ENCODE measurements around the gene ACAD11.

ACAD11 gene

GRCh38 chr3:132659365-132660051 lies at the start of gene ACAD11:
Gene ACAD11 (minus strand): TSS chr3:132659809. CDS start chr3:132659751, 58 bp downstream.
- DNase-seq (ENCODE audit: low read depth): peak; percentile 53

DNA sequence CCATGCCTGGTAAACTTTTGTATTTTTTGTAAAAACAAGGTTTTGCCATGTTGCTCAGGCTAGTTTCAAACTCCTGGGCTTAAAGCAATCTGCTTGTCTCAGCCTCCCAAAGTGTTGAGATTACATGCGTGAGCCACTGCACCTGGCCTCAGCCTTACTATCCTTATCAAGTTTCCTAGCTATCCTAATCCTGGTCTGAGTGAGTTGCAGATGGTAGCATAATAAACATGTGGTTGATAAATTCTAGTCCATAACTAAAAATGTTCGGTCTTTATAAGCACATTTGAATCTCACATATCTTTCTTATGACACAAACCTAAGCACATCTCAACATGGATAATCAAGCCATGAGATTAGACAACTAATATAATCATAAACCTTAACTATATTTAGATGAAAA lies 44.1 kb upstream of the ACAD11 start:
- no peak for DNase-seq (ENCODE audit: low read depth)

- no peak for DNase-seq (ENCODE audit: low read depth)
These were observed 35.8 kb upstream of the ACAD11 start for GRCh38 chr3:132695422-132695821.

DNA sequence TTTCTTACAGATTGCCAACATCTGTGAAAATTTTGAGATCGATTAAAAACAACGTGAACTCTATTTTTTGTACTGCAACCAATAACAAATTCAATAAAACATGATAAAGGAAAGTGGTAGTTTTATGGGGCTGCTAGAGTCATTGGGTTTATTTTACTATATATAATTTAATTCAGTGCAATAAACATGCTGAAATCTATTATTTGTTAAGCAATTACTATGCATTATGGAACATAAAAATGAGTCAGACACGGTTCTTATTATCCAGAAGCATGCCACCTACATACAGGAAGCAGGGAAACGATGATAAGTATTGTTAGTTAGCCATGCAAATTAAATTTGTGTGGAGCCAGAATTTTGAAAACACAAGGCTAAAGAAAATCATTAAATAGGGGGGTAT lies 35.4 kb upstream of the ACAD11 start:
- DNase-seq (ENCODE audit: low read depth): no peak

DNA sequence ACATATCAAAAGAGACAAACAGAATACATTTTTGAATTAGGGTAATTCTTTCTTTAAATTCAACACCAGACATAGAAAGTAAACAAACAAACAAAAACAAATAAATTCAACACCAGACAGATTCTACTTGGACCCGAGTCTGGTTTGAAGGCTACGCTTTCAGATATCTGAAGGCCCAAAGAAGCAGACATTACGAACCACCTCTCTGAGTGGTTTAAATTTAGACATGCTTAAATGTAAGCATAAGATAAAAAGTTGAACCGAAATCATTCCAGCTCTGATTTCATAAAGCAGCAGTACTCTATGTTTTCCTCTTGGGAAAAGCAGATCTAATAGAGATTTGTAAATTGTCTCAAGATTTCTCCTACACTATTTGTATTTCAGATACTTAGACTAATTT lies 30.4 kb upstream of the ACAD11 start:
- no peak for DNase-seq (ENCODE audit: low read depth)

DNA sequence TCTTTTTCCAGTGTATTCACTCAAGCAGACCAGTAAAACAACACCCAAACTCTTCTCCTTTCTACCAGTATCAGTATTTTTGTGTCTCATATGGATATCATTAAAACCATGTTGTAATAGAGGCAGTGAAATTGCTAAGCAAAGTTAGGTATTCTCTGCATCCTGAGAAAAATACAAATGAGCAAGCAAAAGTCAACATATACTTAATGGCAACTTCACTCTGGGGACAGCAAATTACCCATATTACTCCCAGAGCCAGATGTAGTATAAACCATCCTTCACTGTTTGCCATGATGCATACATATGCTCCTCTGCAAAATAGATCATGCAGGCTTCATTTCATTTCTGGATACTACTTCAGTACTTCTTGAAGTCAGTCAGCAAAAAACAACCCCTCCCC lies 22.6 kb upstream of the ACAD11 start:
- no peak for DNase-seq (ENCODE audit: low read depth)

DNA sequence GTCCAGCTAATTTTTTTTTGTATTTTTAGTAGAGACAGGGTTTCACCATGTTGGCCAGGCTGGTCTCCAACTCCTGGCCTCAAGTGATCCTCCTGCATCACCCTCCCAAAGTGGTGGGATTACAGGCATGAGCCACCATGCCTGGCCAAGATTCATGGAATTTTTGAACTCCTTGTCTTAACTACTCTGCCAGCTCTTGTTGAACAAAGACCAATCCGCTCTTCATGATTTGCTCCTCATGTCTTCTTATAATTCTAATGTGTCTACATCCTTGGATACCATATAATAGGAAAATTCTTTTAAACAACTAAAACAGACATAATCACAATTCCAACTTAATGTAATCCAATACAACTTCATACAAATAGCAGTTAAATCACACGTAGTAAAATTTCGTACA lies 21.8 kb upstream of the ACAD11 start:
- DNase-seq (ENCODE audit: low read depth): no peak

GRCh38 chr3:132679911-132680310 lies 20.3 kb upstream of the ACAD11 start:
- DNase-seq (ENCODE audit: low read depth): no peak

DNA sequence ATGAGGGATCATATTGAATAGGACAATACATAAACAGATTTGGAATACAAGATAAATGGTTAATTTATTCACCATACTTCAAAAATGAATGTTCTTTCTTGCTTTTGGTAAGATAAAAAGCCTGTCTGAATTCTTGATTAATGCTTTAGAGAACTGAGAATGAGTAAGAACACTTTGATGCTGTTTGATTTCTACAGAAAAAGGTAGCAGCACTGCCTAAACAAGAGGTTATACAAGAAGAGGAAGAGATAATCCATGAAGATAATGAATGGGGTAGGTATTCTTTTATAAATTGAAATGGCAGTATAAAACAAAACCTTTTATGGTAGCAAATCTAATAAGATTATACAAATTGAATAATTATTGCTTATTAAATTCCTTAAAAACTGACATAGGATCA lies 15.8 kb upstream of the ACAD11 start:
- no peak for DNase-seq (ENCODE audit: low read depth)

- DNase-seq (ENCODE audit: low read depth): no peak
These were observed 9.7 kb upstream of the ACAD11 start for GRCh38 chr3:132669256-132669777.

GRCh38 chr3:132665230-132665745 lies 5.7 kb upstream of the ACAD11 start:
- DNase-seq (ENCODE audit: low read depth): no peak

GRCh38 chr3:132662212-132662611 lies 2.6 kb upstream of the ACAD11 start:
- DNase-seq (ENCODE audit: low read depth): no peak

- no peak for DNase-seq (ENCODE audit: low read depth)
These were observed 1.5 kb upstream of the ACAD11 start for GRCh38 chr3:132661101-132661500.

DNA sequence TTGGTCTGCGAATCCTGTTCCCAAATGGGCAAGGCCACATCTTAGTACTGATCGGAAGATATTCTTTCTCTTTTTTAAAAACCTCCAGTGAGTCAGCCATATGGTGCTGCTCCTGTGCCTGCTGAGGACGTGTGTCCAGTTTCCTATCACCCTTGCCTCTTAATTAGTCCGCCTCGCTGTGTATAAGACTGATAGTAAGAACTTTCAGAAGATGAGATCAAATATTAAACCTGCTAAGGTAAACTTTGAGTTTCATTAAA lies 1.1 kb upstream of the ACAD11 start:
- DNase-seq (ENCODE audit: low read depth): no peak

DNA sequence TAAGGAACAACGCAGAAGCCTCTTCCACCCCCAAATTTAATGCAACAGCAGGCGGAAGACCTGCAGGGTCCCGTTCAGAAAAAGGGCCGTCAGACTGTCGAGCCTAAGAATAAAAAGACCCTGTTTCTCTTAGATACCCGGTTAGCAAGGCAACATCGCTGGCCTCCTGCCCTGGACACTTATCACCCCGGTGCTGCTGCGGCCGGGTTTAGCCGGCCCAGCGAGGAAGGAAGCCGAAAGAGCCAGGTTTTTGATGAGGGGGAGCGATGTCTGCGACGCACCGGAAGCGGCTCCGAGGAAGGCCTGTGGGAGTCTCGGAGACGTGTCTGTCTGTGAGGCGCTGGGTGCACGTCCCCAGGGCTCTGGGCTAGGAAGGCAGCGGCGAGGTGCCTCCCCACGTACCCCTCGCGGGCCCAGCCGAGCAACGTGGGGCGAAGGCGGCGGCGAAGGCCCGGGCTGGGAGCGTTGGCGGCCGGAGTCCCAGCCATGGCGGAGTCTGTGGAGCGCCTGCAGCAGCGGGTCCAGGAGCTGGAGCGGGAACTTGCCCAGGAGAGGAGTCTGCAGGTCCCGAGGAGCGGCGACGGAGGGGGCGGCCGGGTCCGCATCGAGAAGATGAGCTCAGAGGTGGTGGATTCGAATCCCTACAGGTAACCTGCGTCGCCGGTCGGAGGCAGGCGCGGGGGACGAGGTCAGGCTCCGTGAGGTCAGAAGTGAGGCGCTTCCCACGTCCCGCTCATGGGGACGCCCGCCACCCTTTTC lies 622 bp upstream of the ACAD11 start, which contains the start of gene UBA5:
UBA5 (plus strand) TSS at position 278 of the 759 bp plus-strand sequence; CDS start at position 487, 209 bp downstream.
- DNase-seq (ENCODE audit: low read depth): peak; percentile 27

DNA sequence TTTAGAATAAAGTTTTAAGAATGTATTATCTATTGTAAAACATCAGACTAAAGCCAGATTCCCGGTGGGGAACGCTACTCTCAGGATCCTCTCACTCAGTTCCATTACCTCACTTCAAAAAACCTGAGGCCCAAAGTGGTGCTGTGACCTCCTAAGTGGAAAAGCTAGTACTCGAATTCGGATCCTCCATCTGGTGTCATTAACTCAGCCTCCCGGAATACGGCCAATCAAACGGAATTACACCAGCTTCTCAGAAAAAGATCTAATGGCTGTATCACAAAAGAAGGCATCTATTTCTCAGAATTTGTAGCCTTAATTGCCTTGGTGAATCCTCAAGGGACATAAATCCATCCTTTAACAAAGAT lies 627 bp downstream of the ACAD11 start:
- no peak for DNase-seq (ENCODE audit: low read depth)

- no peak for DNase-seq (ENCODE audit: low read depth)
These were observed 1.5 kb downstream of the ACAD11 start for GRCh38 chr3:132657869-132658747.

GRCh38 chr3:132655471-132655870 lies 4.1 kb downstream of the ACAD11 start:
- DNase-seq (ENCODE audit: low read depth): no peak

GRCh38 chr3:132654721-132655120 lies 4.9 kb downstream of the ACAD11 start:
- no peak for DNase-seq (ENCODE audit: low read depth)

GRCh38 chr3:132654190-132654589 lies 5.4 kb downstream of the ACAD11 start:
- DNase-seq (ENCODE audit: low read depth): no peak

DNA sequence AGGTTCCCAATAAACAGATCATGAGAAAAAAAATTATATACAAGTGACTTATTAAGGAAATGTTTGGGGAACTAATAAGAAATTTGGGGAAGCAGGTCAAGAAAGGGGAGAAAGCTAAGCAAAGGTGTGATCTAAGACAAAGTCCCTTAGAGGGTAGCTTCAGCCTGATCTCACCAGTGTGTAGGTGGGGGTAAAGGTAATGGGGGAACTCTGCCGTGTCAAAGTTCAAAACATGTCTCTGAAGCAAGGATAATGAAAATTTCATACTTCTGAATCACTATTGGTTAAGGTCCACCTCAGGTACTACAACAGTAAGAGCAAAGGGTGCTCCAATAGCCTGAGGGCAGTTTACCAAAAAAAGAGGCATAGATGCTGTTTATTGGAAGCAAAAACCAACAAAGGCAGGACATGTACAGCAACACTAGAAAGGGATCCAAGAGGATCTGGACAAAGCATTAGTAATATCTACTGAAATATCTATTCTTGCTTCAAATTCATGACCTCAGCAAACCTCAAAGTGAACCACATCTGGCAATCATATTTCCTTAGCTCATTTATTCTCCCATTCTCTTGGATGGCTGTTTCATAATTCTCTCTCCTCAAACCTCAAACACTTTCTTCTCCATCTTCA lies 6.9 kb downstream of the ACAD11 start:
- DNase-seq (ENCODE audit: low read depth): no peak

DNA sequence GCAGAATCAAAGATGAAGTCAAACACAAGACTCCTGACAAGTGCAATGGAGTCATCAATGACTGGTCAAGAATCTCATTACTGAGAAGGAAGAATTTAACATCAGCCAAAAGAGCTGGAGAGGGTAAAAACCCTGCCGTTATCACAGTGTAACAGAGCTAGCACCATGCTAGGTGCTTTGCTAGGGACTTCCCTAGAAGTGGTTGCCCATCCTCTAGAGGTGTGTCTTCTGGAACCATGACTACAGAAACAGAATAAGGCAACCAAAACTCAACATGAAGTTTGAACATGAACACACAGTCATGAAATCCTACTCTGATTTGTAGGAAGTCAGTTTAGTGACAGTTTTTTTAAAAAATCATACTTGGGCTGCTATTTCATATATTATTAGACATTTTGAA lies 9.5 kb downstream of the ACAD11 start:
- DNase-seq (ENCODE audit: low read depth): no peak
